GM11168 (cell line): Measurements from ENCODE around the gene IGFL1.
"Not testable (repeated sequence)": the region's sequence is repeated elsewhere in the genome, so short reads cannot be mapped to it uniquely, and the experiment has no call there.

ENCODE experiments used
- in situ Hi-C: fragments of 300-500 bp; cut with MboI; formaldehyde crosslinking; loops from one replicate; pipeline ENCODE4 v1.12.0; 2022; ENCODE audit warnings: low sequenced_read_pairs; ENCODE audit not compliant: unreplicated experiment

Gene IGFL1

GRCh38 chr19:46221152-46221551, 8.4 kb upstream of the IGFL1 start:
- in situ Hi-C loops = no loop called here

- in situ Hi-C loops = no loop called here
Observed at GRCh38 chr19:46221981-46222610, 7.4 kb upstream of the IGFL1 start.

- in situ Hi-C loops = not testable (repeated sequence)
Observed at GRCh38 chr19:46223787-46224186, 5.8 kb upstream of the IGFL1 start.

GRCh38 chr19:46224773-46225172, 4.8 kb upstream of the IGFL1 start:
- in situ Hi-C loops = no loop called here

- in situ Hi-C loops = no loop called here
Observed at GRCh38 chr19:46225558-46226004, 4.0 kb upstream of the IGFL1 start.

GRCh38 chr19:46226438-46226973, 3.0 kb upstream of the IGFL1 start:
- in situ Hi-C loops = no loop called here

- in situ Hi-C loops = no loop called here
Observed at GRCh38 chr19:46232029-46232428, 2.5 kb downstream of the IGFL1 start.

- in situ Hi-C loops = no loop called here
Observed at GRCh38 chr19:46232468-46232867, 2.9 kb downstream of the IGFL1 start.

GRCh38 chr19:46232938-46233621, 3.5 kb downstream of the IGFL1 start:
- in situ Hi-C loops = no loop called here

- in situ Hi-C loops = not testable (repeated sequence)
Observed at GRCh38 chr19:46233871-46234270, 4.3 kb downstream of the IGFL1 start.

- in situ Hi-C loops = not testable (repeated sequence)
Observed at GRCh38 chr19:46238141-46238540, 8.6 kb downstream of the IGFL1 start.

- in situ Hi-C loops = no loop called here
Observed at GRCh38 chr19:46239193-46240024, 9.9 kb downstream of the IGFL1 start.

GRCh38 chr19:46240693-46241092, 11.2 kb downstream of the IGFL1 start:
- in situ Hi-C loops = no loop called here

- in situ Hi-C loops = no loop called here
Observed at GRCh38 chr19:46241626-46242025, 12.1 kb downstream of the IGFL1 start.

- in situ Hi-C loops = not testable (repeated sequence)
Observed at GRCh38 chr19:46243081-46243654, 13.6 kb downstream of the IGFL1 start.

GRCh38 chr19:46250076-46250735, 20.7 kb downstream of the IGFL1 start:
- in situ Hi-C loops = no loop called here

- in situ Hi-C loops = no loop called here
Observed at GRCh38 chr19:46251416-46251815, 21.9 kb downstream of the IGFL1 start.

- in situ Hi-C loops = no loop called here
Observed at GRCh38 chr19:46254776-46255175, 25.2 kb downstream of the IGFL1 start.

- in situ Hi-C loops = no loop called here
Observed at GRCh38 chr19:46256855-46257254, 27.3 kb downstream of the IGFL1 start.

GRCh38 chr19:46261501-46261900, 32.0 kb downstream of the IGFL1 start:
- in situ Hi-C loops = loop anchor here (5.0 to 10.0 kb wide), 2 partner anchors 177 to 234 kb away; no protein-coding TSS in a partner anchor
